Mucosa of rectum (tissue), 2 donors: Measurements from ENCODE around the gene AHRR.

Experiments
- H3K27ac ChIP-seq, 2 donors: one replicate each; pipeline ENCODE4 v1.7.0; 2013; ENCODE audit warnings: inconsistent platforms in 2 of 2, low read depth in 2 of 2, low read length in 2 of 2
- H3K27me3 ChIP-seq, 2 donors: one replicate each; pipeline ENCODE4 v1.7.0; 2013; ENCODE audit warnings: low read length in 2 of 2; ENCODE audit not compliant: control insufficient read depth in 2 of 2, insufficient read depth in 2 of 2
- H3K36me3 ChIP-seq, 2 donors: one replicate each; pipeline ENCODE4 v1.7.0; 2013; ENCODE audit warnings: low read length in 2 of 2; ENCODE audit not compliant: control insufficient read depth in 2 of 2, insufficient read depth in 2 of 2
- H3K4me1 ChIP-seq, 2 donors: one replicate each; pipeline ENCODE4 v1.7.0; 2013; ENCODE audit warnings: low read length in 2 of 2, mild to moderate bottlenecking in 1 of 2; ENCODE audit not compliant: control insufficient read depth in 2 of 2, insufficient read depth in 2 of 2
- H3K4me3 ChIP-seq, 2 donors: one replicate each; pipeline ENCODE4 v1.7.0; 2013; ENCODE audit warnings: low read length in 2 of 2
- H3K9ac ChIP-seq, 2 donors: one replicate each; pipeline ENCODE4 v1.7.0; 2013; ENCODE audit warnings: low read length in 2 of 2, low read depth in 1 of 2, mild to moderate bottlenecking in 1 of 2
- H3K9me3 ChIP-seq, 2 donors: one replicate each; pipeline ENCODE4 v1.7.0; 2013; ENCODE audit warnings: low read length in 2 of 2; ENCODE audit not compliant: control insufficient read depth in 2 of 2
- donor health status: healthy.
- donor health status: Normal muscosa, but diverticular disease.

AHRR gene

DNA sequence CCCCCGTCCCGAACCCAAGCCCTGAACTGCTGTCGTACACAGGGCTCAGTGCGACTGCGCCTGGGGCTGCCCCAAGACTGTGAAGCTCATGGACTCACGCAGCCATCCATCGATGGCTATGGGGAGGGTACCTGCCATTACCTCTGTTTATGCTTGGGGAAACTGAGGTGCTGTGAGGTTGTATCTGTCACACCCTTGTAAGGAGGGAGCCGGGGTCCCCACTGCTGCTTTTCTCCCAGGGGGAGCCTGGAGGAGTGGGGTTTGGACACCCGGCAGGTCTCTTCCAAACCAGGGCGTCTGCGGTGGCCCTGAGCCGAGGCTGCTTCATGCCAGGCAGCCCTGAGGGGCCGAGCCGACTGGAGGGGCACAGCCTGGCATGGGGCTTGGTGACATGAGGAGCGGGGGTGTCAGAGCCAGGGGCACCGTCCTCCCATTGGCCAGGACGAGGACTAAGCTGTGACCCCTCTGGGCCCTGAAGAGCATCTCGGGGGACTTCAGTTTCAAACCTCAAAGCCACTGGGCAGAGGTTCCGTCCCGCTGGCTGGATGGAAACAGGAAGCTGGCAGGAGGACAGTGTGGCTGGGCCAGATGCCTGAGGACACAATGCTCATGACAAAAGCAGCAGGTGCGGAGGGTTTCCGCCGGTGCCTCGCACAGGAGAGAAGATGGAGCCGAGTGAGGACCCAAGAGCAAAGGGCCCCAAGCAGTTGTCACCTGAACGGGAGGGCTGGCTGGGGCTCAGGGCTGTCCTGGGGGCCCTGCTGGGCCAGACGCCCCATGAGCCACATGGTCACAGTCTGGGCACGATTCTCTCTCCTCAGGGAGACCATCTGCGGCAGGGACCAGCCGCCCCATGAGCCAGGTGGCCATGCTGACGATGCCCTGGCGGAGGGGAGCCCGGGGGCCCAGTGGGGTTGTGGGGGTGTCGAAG, 67.0 kb downstream of the AHRR start:
- Histone ChIP-seq H3K9me3 (no peaks in the 10 kb centered on the region), H3K36me3 (no peaks in the 10 kb centered on the region), H3K4me1 (peaks cover 0 to 6% of the 10 kb centered on the region in 2 donors), H3K9ac (no peak overlapping the region), H3K27ac (no peak overlapping the region), H3K4me3 (no peak overlapping the region), H3K27me3 (no peaks in the 10 kb centered on the region)

DNA sequence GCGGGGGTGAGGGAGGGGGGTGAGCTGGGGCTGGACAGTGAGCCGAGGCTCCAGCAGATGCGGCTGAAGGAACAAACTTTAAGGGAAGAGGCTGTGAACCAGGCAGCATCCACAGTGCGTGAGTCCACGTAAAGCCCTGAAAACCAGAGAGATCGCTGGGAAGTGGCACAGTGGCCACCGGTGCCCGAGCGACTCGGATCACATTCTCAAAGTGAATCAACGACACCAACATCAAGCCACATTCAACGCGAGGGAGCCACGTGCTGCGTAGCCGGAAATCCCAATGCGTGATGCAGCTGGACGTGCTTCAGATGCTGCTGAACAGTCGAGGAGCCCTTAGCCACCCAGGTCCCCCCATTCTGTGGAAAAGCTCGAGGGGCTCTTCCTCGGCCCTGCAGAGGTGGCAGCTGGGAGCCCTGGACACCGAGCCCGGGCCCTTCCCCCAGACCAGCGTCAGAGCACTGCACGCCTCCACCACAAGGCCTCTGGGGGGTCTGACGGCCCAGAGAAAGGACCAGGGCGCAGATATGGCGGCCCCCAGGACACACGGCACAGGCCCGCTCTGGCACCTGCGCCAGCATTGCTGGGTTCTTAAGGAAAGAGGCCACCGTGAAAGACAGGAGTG, 67.8 kb downstream of the AHRR start:
- Histone ChIP-seq H3K36me3 (no peaks in the 10 kb centered on the region), H3K4me3 (no peak overlapping the region), H3K27me3 (no peaks in the 10 kb centered on the region), H3K4me1 (peaks cover 0 to 6% of the 10 kb centered on the region in 2 donors), H3K9ac (no peak overlapping the region), H3K9me3 (no peaks in the 10 kb centered on the region), H3K27ac (no peak overlapping the region)

- Histone ChIP-seq H3K27ac (no peak overlapping the region), H3K4me1 (peaks cover 0 to 7% of the 10 kb centered on the region in 2 donors), H3K9me3 (no peaks in the 10 kb centered on the region), H3K27me3 (no peaks in the 10 kb centered on the region), H3K4me3 (no peak overlapping the region), H3K36me3 (no peaks in the 10 kb centered on the region), H3K9ac (no peak overlapping the region)
Observed at GRCh38 chr5:389891-390622, 68.5 kb downstream of the AHRR start.

GRCh38 chr5:390623-391491, 69.3 kb downstream of the AHRR start:
- Histone ChIP-seq H3K9ac (no peak overlapping the region), H3K36me3 (no peaks in the 10 kb centered on the region), H3K9me3 (no peaks in the 10 kb centered on the region), H3K4me1 (peaks cover 3 to 9% of the 10 kb centered on the region in 2 donors), H3K4me3 (no peak overlapping the region), H3K27me3 (no peaks in the 10 kb centered on the region), H3K27ac (no peak overlapping the region)

DNA sequence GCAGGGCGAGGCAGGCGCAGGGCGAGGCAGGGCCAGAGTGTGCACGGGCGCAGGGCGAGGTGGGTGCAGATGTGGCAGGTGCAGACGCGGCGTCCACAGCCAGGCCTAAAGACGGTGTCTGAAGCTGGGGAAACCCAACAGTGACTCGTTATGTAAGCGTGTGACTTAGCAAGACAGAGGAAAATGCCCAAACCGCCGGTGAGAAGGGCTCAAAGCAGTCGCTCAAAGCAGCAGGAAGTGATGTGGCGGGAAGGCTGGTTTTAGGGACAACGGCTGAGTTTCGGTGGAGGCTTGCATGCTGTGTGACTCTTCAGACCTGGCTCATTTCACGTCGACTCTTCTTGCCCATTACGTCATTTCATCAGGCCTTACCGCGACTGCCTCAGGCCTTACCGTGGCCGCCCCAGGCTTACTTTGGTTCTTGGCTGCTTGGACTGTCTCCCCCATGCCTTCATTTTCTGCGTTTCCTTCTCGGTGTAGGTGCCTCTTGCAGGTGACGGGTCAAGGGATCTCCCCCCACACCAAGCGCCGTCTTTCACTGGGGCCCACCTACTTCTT, 71.0 kb downstream of the AHRR start:
- Histone ChIP-seq H3K27ac (peak overlapping the region in 1 of 2 donors; percentile 43), H3K9ac (no peak overlapping the region), H3K4me3 (no peak overlapping the region), H3K9me3 (no peaks in the 10 kb centered on the region), H3K36me3 (no peaks in the 10 kb centered on the region), H3K4me1 (peaks cover 3 to 9% of the 10 kb centered on the region in 2 donors), H3K27me3 (no peaks in the 10 kb centered on the region)

DNA sequence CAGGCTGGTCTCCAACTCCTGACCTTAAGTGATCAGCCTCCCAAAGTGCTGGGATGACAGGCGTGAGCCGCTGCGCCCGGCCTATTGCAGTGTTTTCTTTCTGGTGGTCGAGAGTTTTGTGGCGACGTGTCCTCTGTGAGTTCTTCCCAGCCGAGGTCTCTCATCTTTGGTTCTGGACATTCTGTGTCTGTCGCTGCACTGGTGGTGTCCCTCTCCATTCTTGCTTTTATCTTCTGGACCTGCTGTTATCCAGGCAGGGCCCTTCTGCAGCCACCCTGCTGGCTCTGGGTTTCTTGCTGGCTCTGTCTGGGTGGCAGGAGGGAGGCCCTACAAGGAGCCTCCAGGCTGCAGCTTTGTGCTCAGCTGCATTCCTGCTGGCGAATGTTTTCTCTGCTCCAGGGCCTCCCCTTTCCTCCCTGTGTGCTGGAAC, 72.3 kb downstream of the AHRR start:
- no peaks in the 10 kb centered on the region for H3K27me3 ChIP-seq
- no peak overlapping the region for H3K4me3 ChIP-seq
- no peak overlapping the region for H3K9ac ChIP-seq
- H3K4me1 ChIP-seq, result peaks cover 5 to 9% of the 10 kb centered on the region in 2 donors
- no peaks in the 10 kb centered on the region for H3K36me3 ChIP-seq
- H3K9me3 ChIP-seq, result no peaks in the 10 kb centered on the region
- H3K27ac ChIP-seq, result no peak overlapping the region

- no peak overlapping the region for H3K4me3 ChIP-seq
- H3K36me3 ChIP-seq, result no peaks in the 10 kb centered on the region
- peaks cover 12 to 13% of the 10 kb centered on the region in 2 donors for H3K4me1 ChIP-seq
- H3K27me3 ChIP-seq, result peaks cover 0 to 5% of the 10 kb centered on the region in 2 donors
- peak overlapping the region in 1 of 2 donors; percentile 58 for H3K27ac ChIP-seq
- H3K9ac ChIP-seq, result no peak overlapping the region
- H3K9me3 ChIP-seq, result no peaks in the 10 kb centered on the region
Observed at GRCh38 chr5:394671-395155, 73.2 kb downstream of the AHRR start.

DNA sequence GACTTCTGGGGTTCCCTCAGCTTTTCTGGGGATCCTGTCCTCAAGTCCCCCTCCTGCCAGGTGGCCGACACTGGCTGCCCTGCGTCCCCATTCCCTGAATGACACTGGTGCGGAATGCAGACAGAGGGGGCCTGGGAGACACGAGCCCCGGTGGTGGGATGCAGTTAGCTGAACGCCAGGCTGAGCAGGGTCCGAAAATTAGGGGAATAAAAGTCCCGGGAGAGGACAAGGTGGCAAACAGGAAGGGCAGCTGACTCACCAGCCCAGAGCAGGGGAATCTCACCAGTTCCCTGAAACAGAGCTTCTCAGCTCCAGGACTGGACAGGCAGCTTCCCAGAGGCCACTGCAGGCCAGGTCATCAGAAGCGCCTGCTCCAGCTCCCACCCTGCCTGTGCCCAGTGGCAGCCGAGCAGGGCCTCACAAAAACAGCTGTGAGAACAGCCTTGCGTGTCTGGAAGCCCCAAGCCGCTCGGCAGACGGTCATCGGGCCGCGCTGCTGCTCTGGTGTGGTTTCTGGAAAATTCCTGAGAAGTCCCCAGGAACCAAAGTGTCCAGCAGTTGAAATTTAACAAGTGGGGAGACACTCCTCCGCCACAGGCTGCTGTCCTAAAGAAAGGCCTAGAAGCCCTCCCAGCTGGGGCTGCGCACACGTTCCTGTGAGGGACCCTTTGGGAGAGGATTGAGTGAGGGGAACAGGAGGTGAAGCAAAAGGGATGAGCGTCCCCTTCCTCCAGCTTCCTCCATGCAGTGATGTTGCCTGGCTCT, 73.8 kb downstream of the AHRR start:
- peak overlapping the region in 1 of 2 donors; percentile 58 for H3K27ac ChIP-seq

More for the DNA sequence above, 73.8 kb downstream of the AHRR start:
- Histone ChIP-seq H3K9me3 (no peaks in the 10 kb centered on the region), H3K36me3 (no peaks in the 10 kb centered on the region), H3K4me1 (peaks cover 12 to 13% of the 10 kb centered on the region in 2 donors), H3K4me3 (no peak overlapping the region), H3K9ac (no peak overlapping the region), H3K27me3 (peaks cover 0 to 5% of the 10 kb centered on the region in 2 donors)
